NCI-H69 (cell line): ENCODE measurements around the gene CALML6.
"Not testable (repeated sequence)": the region's sequence is repeated elsewhere in the genome, so short reads cannot be mapped to it uniquely, and the experiment has no call there.

Experiments used
- DNase-seq: peaks from one replicate; lab custom pipeline; 2025; lab: John Stamatoyannopoulos, UW

The CALML6 gene

DNA sequence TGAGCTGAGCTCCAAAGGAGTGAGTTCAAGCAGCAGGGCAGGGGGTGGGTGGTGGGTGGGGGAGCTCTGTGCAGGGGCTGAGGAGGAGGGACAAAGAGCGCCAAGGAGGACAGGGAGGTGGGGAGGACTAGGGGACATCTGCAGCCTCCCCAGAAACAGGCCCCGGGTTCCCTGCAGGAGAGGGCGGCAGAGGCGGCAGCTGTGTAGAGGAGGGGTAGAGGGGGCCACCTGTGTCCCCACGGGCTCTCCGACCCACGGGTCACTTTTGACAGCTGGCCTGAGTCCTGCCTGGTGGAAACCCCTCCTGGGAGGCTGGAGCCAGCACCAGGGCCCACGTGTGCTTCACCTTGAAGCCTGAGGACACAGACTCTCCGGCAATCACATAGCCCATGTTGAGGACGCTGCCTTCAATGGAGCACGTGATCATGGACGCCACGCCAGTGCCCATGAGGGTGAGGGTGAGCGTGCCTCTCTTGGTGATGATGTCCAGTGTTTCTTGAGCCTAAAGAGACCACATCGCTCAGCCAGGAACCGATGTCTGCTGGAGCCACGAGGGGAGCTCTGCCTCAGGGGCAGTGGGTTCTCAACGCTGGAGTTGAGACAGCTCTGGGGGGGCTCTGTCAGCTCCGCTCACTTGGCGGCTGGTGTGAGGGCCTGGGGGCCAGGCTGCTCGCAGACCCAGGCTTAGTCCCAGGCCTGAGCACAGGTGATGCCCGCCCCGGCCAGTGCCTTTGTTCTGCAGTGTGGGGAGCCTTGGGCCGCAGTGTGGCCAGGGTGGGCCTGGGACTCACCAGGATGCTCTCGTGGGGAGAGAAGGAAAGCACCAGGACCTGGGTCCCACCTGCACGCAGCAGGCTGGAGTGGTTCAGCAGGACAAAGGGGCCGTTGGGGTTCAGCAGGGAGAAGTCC lies 10.6 kb downstream of the CALML6 start:
- DNase-seq = no peak

- DNase-seq = no peak
These were observed 11.3 kb downstream of the CALML6 start for GRCh38 chr1:1926346-1926811.

DNA sequence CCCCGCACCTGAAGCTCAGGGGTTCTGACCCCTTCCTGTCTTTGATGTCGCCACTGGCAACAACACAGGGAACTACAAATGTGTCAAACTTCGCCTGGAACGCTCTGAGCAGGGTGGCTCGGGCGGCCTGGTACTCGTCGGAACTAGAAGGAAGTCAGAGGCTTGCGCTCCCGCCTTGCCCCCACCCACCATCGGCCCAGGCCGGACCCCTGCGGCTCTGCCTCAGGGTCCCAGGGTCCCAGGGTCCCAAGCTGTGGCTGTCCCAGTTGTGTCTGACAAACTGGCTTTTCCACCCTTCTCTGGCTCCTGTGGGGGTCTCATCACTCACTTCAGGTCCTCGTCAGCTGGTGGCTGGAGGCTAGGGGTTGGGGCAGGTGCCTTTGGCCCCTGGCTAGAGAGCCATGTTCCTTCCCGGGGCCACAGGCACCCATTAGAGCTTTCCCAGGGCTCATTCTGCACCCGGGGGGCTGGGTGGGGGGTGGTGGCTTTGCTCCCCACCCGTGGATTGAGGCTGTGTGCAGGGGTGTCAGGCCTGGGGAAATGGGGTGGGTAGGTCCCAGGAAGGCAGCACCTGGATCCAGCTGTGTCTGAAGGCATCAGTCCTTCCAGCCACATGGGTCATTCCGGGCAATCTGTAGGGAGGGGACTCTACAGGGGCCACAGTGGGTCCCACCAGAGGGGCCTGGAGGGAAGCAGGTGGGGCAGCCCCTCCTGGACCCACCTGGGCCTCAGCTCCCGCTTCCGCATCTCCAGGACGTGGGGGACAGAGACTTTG lies 12.0 kb downstream of the CALML6 start:
- no peak for DNase-seq

GRCh38 chr1:1927751-1928150 lies 12.7 kb downstream of the CALML6 start:
- no peak for DNase-seq

GRCh38 chr1:1928231-1929101 lies 13.4 kb downstream of the CALML6 start:
- DNase-seq = no peak

DNA sequence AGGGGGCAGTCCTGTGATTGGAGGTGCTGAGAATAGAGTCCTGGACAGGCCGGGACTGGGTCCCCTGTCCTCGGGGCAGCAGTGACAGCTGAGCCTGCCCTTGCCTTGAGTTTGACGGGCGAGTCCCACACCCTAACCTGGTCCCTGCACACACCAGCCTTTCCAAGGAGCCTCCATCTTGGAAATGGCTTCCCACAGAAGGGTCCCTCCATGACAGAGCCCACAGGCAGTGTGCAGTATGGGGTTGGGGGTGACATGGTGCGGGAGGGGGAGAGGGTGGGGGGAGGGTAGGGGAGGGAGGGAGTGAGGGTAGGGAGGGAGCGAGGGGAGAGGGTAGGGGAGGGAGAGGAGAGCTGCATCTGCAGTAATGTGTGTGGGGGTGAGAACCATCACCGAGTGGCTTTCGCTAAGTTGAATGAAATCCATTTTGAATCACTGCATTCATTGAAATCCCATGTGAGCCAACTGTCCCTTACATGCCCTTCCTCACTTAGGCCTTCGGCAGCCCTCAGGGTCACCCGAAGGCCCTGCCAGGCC lies 14.1 kb downstream of the CALML6 start:
- no peak for DNase-seq

GRCh38 chr1:1929639-1930545 lies 14.8 kb downstream of the CALML6 start:
- DNase-seq = no peak

GRCh38 chr1:1934848-1935247 lies 19.8 kb downstream of the CALML6 start:
- DNase-seq = not testable (repeated sequence)

- no peak for DNase-seq
These were observed 22.0 kb downstream of the CALML6 start for GRCh38 chr1:1937061-1937460.

- DNase-seq = no peak
These were observed 22.7 kb downstream of the CALML6 start for GRCh38 chr1:1937549-1938275.

DNA sequence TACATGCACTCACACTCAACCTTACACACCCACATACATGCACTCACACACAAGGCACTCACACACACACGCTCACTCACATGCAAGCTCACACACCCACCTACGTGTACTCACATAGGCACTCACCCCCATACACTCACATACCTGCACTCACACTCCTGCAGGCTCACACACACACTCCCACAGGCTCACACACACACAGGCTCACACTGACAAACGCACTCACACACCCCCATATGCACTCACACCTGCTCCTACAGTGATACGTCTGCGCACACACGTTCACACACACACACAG lies 23.2 kb downstream of the CALML6 start:
- DNase-seq = no peak

DNA sequence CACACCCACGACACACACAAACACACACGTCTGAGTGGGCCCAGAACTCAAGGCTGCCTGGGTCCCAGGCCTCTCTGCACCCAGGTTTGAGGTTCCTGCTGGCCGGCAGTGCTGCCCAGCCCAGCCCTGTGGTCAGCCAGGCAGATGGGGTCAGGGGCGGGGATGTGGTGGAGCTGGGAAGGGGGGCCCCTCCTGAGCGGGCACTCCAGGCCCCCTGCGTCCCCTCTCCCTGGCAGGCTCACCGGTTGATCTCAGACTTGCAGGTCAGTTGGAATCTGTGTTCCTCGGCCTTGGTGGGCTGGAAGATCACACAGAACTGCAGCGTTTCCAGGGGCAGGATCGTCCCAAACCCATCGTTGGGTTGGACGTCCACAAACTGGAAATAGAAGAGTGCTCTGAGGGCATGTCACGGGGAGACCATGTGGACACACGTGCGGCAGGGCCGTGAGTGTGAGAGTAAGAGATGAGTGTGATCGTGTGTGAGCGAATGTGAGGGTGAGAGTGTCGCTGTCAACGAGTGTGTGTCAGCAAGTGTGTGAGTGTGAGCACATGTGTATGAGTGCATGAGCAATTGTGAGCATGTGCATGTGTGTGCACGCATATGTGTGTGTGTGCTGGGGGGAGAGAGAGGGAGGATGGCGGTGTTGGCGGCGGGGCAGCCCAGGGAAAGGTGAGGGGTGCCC lies 23.7 kb downstream of the CALML6 start:
- no peak for DNase-seq

GRCh38 chr1:1939296-1940122 lies 24.4 kb downstream of the CALML6 start:
- no peak for DNase-seq

- no peak for DNase-seq
These were observed 25.0 kb downstream of the CALML6 start for GRCh38 chr1:1940123-1940425.

DNA sequence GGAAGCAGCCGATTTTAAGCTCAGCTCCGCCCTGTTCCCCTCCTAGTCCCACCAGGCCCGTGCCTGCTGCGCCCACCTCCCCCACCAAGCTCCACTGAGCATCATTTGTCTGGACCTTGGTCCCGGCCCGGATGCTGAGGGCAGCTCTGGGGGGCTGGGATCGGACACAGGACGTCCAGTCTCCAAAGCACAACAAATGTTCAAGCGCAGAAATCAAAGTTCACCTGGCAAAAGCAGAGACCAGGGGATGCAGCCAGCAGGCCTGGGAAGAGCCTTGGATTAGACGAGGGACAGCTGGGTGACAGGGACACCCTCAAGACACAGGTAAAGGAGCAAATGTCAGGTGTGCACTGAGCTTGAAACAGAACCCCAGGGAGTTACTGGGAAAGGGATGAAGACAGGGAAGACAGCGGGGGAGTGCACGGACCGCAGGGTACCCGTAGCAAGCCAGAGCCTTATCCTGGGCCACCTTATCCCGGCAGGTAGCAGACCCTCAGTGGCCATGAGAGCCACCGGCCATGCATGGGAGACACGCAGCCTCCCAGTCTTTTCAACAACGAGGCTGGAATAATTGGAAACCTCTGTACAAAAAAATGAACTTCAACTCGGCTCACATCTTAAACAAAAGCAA lies 26.3 kb downstream of the CALML6 start:
- DNase-seq = no peak

GRCh38 chr1:1941868-1942752 lies 27.1 kb downstream of the CALML6 start:
- no peak for DNase-seq
